ENCODE results near the gene FRRS1. TPM values are rescaled to one million over a fixed set of nuclear protein-coding genes. Genes with fewer than 3 reads are reported as not detected.

Gene FRRS1
- total RNA-seq, 1 donor from 2014 or later, result 6.8 TPM

DNA sequence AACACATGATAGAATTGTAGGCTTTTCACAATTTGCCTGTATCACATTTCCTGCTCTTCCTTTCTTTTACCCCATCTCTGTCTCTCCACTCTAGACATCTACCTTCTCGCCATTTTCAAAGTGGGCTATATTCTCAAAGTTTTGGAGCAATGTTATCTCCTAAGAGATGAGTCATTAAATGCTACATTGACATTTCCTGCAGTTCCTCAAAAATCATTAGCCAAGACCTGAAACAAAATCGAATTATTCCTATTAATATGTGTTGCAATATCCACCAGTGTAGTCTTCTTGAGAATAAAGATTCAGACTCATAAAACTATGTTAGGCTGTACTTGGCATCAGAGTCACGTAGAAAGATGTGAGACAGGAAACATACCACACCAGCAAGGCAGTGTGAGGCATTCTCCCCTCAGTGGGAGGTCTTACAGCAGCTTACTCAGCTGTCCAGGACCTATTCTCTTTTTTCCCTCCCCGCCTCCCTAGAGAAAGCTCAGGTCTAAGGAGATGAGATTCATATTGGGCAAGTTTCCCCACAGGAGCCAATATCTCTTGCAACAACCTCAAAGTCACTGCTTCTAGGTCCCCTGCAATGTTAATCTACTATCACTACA lies 38.8 kb downstream of the FRRS1 start:
- ATAC-seq, result no peak
- intact Hi-C loops (cut with DNase I), result no loop called here
- H3K27ac ChIP-seq, result no peak overlapping the region
- H3K4me3 ChIP-seq, result no peak overlapping the region
- TF ChIP-seq, protein P1, sequence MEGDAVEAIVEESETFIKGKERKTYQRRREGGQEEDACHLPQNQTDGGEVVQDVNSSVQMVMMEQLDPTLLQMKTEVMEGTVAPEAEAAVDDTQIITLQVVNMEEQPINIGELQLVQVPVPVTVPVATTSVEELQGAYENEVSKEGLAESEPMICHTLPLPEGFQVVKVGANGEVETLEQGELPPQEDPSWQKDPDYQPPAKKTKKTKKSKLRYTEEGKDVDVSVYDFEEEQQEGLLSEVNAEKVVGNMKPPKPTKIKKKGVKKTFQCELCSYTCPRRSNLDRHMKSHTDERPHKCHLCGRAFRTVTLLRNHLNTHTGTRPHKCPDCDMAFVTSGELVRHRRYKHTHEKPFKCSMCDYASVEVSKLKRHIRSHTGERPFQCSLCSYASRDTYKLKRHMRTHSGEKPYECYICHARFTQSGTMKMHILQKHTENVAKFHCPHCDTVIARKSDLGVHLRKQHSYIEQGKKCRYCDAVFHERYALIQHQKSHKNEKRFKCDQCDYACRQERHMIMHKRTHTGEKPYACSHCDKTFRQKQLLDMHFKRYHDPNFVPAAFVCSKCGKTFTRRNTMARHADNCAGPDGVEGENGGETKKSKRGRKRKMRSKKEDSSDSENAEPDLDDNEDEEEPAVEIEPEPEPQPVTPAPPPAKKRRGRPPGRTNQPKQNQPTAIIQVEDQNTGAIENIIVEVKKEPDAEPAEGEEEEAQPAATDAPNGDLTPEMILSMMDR (IDR thresholded peaks at IDR 0.05), result no peak
- H3K27me3 ChIP-seq, result no peaks in the 10 kb centered on the region
- H3K9me3 ChIP-seq, result no peaks in the 10 kb centered on the region
- no peak for DNase-seq
- peaks cover 10% of the 10 kb centered on the region for H3K36me3 ChIP-seq
- no peaks in the 10 kb centered on the region for H3K4me1 ChIP-seq

DNA sequence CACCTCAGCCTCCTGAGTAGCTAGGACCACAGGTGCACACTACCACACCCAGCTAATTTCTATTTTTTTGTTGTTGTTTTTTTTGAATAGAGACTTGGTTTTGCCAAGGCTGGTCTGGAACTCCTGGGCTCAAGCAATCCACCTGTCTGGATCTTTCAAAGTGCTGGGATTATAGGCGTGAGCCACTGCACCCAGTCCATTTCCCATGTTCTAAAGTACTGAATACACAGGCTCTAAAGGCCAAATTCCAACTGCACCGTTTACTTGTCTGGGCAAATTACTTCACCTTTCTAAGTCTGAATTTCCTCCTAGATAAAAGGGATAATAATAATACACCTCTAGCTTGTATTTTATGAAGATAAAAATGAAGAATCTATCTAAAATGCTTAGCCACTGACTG lies 39.6 kb downstream of the FRRS1 start:
- Histone ChIP-seq H3K36me3 (peaks cover 10% of the 10 kb centered on the region), H3K4me3 (no peak overlapping the region), H3K27me3 (no peaks in the 10 kb centered on the region), H3K4me1 (no peaks in the 10 kb centered on the region), H3K9me3 (no peaks in the 10 kb centered on the region), H3K27ac (no peak overlapping the region)
- DNase-seq (no peak), ATAC-seq (no peak)
- intact Hi-C loops (cut with DNase I), result no loop called here
- TF ChIP-seq, protein P1 (IDR thresholded peaks at IDR 0.05), result no peak

DNA sequence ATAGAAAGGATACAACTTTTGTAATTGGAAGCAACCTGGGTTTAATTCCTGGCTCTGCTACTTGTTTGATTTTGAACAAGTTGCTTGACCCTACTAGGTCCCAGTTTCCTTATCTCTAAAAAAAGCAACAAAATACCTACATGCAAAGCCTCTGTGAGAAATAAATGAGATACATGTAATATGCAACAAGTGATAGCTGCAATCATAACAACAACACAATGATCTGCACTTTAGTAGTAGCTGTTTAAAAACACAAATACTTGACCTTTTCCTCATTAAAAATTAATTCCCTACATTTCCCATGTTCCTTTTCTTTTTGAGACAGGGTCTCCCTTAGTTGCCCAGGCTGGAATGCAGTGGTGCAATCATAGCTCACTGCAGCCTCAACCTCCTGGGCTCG lies 40.0 kb downstream of the FRRS1 start:
- Histone ChIP-seq H3K4me1 (no peaks in the 10 kb centered on the region), H3K27ac (no peak overlapping the region), H3K27me3 (no peaks in the 10 kb centered on the region), H3K4me3 (no peak overlapping the region), H3K9me3 (no peaks in the 10 kb centered on the region), H3K36me3 (peaks cover 10% of the 10 kb centered on the region)
- ATAC-seq (no peak), DNase-seq (no peak)
- intact Hi-C loops (cut with DNase I), result no loop called here
- TF ChIP-seq, protein P1 (IDR thresholded peaks at IDR 0.05), result no peak

DNA sequence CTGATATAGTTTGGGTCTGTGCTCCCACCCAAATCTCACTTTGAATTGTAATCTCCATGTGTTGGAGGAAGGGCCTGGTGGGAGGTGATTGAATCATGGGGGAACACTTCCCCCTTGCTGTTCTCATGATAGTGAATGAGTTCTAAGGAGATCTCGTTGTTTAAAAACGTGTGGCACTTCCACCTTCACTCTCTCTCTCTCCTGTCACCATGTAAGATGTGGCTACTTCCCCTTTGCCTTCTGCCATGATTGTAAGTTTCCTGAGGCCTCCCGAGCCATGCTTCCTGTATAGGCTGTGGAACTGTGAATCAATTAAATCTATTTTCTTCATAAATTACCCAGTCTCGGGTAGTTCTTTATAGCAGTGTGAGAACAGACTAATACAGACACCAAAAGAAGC lies 40.4 kb downstream of the FRRS1 start:
- Histone ChIP-seq H3K27ac (no peak overlapping the region), H3K36me3 (peaks cover 10% of the 10 kb centered on the region), H3K4me1 (no peaks in the 10 kb centered on the region), H3K9me3 (no peaks in the 10 kb centered on the region), H3K27me3 (no peaks in the 10 kb centered on the region), H3K4me3 (no peak overlapping the region)
- intact Hi-C loops (cut with DNase I), result no loop called here
- DNase-seq (no peak), ATAC-seq (no peak)
- TF ChIP-seq, protein P1 (IDR thresholded peaks at IDR 0.05), result no peak

DNA sequence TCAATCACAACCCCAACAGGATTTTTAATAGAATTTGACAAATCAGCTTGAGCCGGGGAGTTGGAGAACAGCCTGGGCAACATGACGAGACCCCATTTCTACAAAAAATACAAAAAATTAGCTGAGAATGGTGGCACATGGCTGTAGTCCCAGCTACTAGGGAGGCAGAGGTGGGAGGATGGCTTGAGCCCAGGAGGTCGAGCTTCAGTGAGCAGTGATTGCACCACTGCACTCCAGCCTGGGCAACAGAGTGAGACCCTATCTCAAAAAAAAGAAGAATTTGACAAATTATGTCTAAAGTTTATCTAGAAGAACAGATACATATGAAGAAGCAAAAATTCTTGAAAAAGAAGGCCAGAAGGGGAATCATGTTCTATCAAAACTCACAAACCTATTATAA lies 43.2 kb downstream of the FRRS1 start:
- intact Hi-C loops (cut with DNase I), result no loop called here
- ATAC-seq, result no peak
- TF ChIP-seq, protein P1 (IDR thresholded peaks at IDR 0.05), result no peak

DNA sequence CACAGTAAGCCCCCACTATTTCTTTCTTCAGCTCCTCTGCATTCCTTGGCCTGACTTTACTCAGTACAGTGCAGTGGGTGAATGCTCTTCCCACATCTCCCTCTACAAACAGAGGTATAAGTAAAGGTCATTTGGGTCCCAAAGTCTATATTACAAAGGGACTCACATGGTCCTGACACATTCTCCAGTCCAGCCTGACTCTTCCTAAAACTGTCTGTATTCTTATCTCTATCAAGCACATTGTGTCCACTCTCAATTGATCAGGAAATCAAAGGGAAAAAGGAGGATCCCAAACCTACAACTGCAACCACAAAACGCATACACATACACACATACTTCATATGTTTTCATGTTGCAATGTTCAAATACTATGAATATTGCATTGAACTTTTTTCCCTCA lies 49.4 kb downstream of the FRRS1 start:
- ATAC-seq (no peak), DNase-seq (no peak)
- Histone ChIP-seq H3K4me3 (no peak overlapping the region), H3K9me3 (no peaks in the 10 kb centered on the region), H3K4me1 (no peaks in the 10 kb centered on the region), H3K36me3 (peaks cover 29% of the 10 kb centered on the region), H3K27ac (no peak overlapping the region), H3K27me3 (no peaks in the 10 kb centered on the region)
- TF ChIP-seq, protein P1 (IDR thresholded peaks at IDR 0.05), result no peak
- intact Hi-C loops (cut with DNase I), result no loop called here

More for the DNA sequence above, 43.2 kb downstream of the FRRS1 start:
- Histone ChIP-seq H3K27ac (no peak overlapping the region), H3K27me3 (no peaks in the 10 kb centered on the region), H3K9me3 (no peaks in the 10 kb centered on the region), H3K4me3 (no peak overlapping the region), H3K36me3 (peaks cover 21% of the 10 kb centered on the region), H3K4me1 (no peaks in the 10 kb centered on the region)
- no peak for DNase-seq
